Activated naive CD4-positive, alpha-beta T cell treated with anti-CD3 and anti-CD28 coated beads, Interleukin-2, amount 50 U/mL, for 72 hours (primary cell): ENCODE measurements around the gene PRKCH. TPM values are rescaled to one million over a fixed set of nuclear protein-coding genes. Genes with fewer than 3 reads are reported as not detected.
A peak's percentile ranks its signal among the peaks of the same experiment; 100 is the strongest.
"Not testable (repeated sequence)": the region's sequence is repeated elsewhere in the genome, so short reads cannot be mapped to it uniquely, and the experiment has no call there.

Source experiments
- ATAC-seq, 2 donors: fragments of 150-1000 bp; cut with Tn5 transposase; 2 replicates each; pipeline ENCODE4 v1.10.0; 2021; ENCODE audit warnings: mild to moderate bottlenecking in 2 of 2, moderate library complexity in 2 of 2
- DNase-seq, 2 donors: peaks; one replicate each; pipeline ENCODE4 v3.0.0; 2021 to 2022; ENCODE audit warnings: low spot score in 2 of 2
- H3K27ac Mint-ChIP-seq, 2 donors: one replicate each; pipeline ENCODE4 v1.8.0; 2022; ENCODE audit warnings: mild to moderate bottlenecking in 2 of 2, mixed read lengths in 2 of 2
- H3K36me3 Mint-ChIP-seq, 2 donors: one replicate each; pipeline ENCODE4 v1.8.0; 2022; ENCODE audit warnings: mixed read lengths in 2 of 2
- H3K9me3 Mint-ChIP-seq, 2 donors: one replicate each; pipeline ENCODE4 v1.8.0; 2022; ENCODE audit warnings: mixed read lengths in 2 of 2
- total RNA-seq, 2 donors: library from RNA; stranded (reverse); gene quantifications; one replicate each; pipeline ENCODE4 v1.2.3, GENCODE V29; 2022

Gene PRKCH
- total RNA-seq, 2 donors from 2014 or later, result 131 to 216 TPM

- ATAC-seq, result no peak
- Mint-ChIP-seq H3K36me3 (peaks cover 61 to 71% of the 10 kb centered on the region in 2 donors), H3K9me3 (peaks cover 0 to 3% of the 10 kb centered on the region in 2 donors), H3K27ac (peak overlapping the region; percentile 78 to 97)
- DNase-seq, result no peak
Observed at GRCh38 chr14:61455351-61455750, 134.0 kb downstream of the PRKCH start.

- H3K27ac Mint-ChIP-seq, result peak overlapping the region in 1 of 2 donors; percentile 61
- peaks cover 59% of the 10 kb centered on the region in 2 donors for H3K36me3 Mint-ChIP-seq
- peaks cover 0 to 3% of the 10 kb centered on the region in 2 donors for H3K9me3 Mint-ChIP-seq
- DNase-seq, result peak in 1 of 2 donors; percentile 86
- peak; percentile 15 to 40 for ATAC-seq
Observed at GRCh38 chr14:61456720-61457119, 135.3 kb downstream of the PRKCH start.

- ATAC-seq (no peak), DNase-seq (no peak)
- Mint-ChIP-seq H3K27ac (peak overlapping the region; percentile 87 to 95), H3K36me3 (peaks cover 59 to 62% of the 10 kb centered on the region in 2 donors), H3K9me3 (peaks cover 0 to 3% of the 10 kb centered on the region in 2 donors)
Observed at GRCh38 chr14:61458766-61459165, 137.4 kb downstream of the PRKCH start.

GRCh38 chr14:61459229-61459628 is 137.8 kb downstream of the PRKCH start:
- H3K36me3 Mint-ChIP-seq, result peaks cover 62 to 67% of the 10 kb centered on the region in 2 donors
- ATAC-seq, result no peak
- peak overlapping the region; percentile 86 to 87 for H3K27ac Mint-ChIP-seq
- H3K9me3 Mint-ChIP-seq, result peaks cover 0 to 3% of the 10 kb centered on the region in 2 donors
- DNase-seq, result no peak

GRCh38 chr14:61460063-61460462 is 138.7 kb downstream of the PRKCH start:
- peaks cover 62 to 75% of the 10 kb centered on the region in 2 donors for H3K36me3 Mint-ChIP-seq
- H3K27ac Mint-ChIP-seq, result peak overlapping the region; percentile 23 to 90
- H3K9me3 Mint-ChIP-seq, result peaks cover 0 to 6% of the 10 kb centered on the region in 2 donors
- no peak for DNase-seq
- no peak for ATAC-seq

GRCh38 chr14:61460718-61461611 is 139.6 kb downstream of the PRKCH start:
- DNase-seq (peak; percentile 54 to 78), ATAC-seq (peak; percentile 90)
- peaks cover 0 to 6% of the 10 kb centered on the region in 2 donors for H3K9me3 Mint-ChIP-seq
- H3K27ac Mint-ChIP-seq, result peak overlapping the region; percentile 90 to 98
- H3K36me3 Mint-ChIP-seq, result peaks cover 60 to 75% of the 10 kb centered on the region in 2 donors

GRCh38 chr14:61461808-61462275 is 140.5 kb downstream of the PRKCH start:
- H3K27ac Mint-ChIP-seq, result peak overlapping the region; percentile 90 to 98
- ATAC-seq (peak; percentile 55 to 79), DNase-seq (peak; percentile 61 to 69)
- peaks cover 56 to 72% of the 10 kb centered on the region in 2 donors for H3K36me3 Mint-ChIP-seq
- peaks cover 0 to 6% of the 10 kb centered on the region in 2 donors for H3K9me3 Mint-ChIP-seq

GRCh38 chr14:61462566-61463193 is 141.3 kb downstream of the PRKCH start:
- DNase-seq (no peak), ATAC-seq (no peak)
- Mint-ChIP-seq H3K9me3 (peaks cover 0 to 6% of the 10 kb centered on the region in 2 donors), H3K36me3 (peaks cover 47 to 69% of the 10 kb centered on the region in 2 donors), H3K27ac (peak overlapping the region; percentile 90 to 98)

GRCh38 chr14:61463664-61464285 is 142.4 kb downstream of the PRKCH start:
- Mint-ChIP-seq H3K36me3 (peaks cover 36 to 67% of the 10 kb centered on the region in 2 donors), H3K9me3 (peaks cover 0 to 6% of the 10 kb centered on the region in 2 donors), H3K27ac (peak overlapping the region; percentile 42 to 89)
- DNase-seq (no peak), ATAC-seq (no peak)

- not testable (repeated sequence) for DNase-seq, H3K9me3 Mint-ChIP-seq, ATAC-seq
- H3K36me3 Mint-ChIP-seq, result peaks cover 29 to 61% of the 10 kb centered on the region in 2 donors
- H3K27ac Mint-ChIP-seq, result peak overlapping the region; percentile 15
Observed at GRCh38 chr14:61464539-61465320, 143.4 kb downstream of the PRKCH start.

GRCh38 chr14:61466249-61466904 is 145.0 kb downstream of the PRKCH start:
- peaks cover 0 to 3% of the 10 kb centered on the region in 2 donors for H3K9me3 Mint-ChIP-seq
- peak overlapping the region in 1 of 2 donors; percentile 73 for H3K27ac Mint-ChIP-seq
- peaks cover 23 to 60% of the 10 kb centered on the region in 2 donors for H3K36me3 Mint-ChIP-seq
- ATAC-seq (no peak), DNase-seq (no peak)

- no peak for DNase-seq
- no peak for ATAC-seq
- H3K27ac Mint-ChIP-seq, result peak overlapping the region; percentile 46 to 73
- peaks cover 21 to 57% of the 10 kb centered on the region in 2 donors for H3K36me3 Mint-ChIP-seq
- H3K9me3 Mint-ChIP-seq, result peaks cover 0 to 3% of the 10 kb centered on the region in 2 donors
Observed at GRCh38 chr14:61466905-61467280, 145.5 kb downstream of the PRKCH start.

- Mint-ChIP-seq H3K36me3 (peaks cover 17 to 53% of the 10 kb centered on the region in 2 donors), H3K27ac (peak overlapping the region; percentile 17 to 46), H3K9me3 (peaks cover 0 to 3% of the 10 kb centered on the region in 2 donors)
- DNase-seq, result no peak
- ATAC-seq, result no peak
Observed at GRCh38 chr14:61467296-61467695, 145.9 kb downstream of the PRKCH start.

- Mint-ChIP-seq H3K27ac (no peak overlapping the region), H3K9me3 (peaks cover 1 to 3% of the 10 kb centered on the region in 2 donors), H3K36me3 (peaks cover 19 to 56% of the 10 kb centered on the region in 2 donors)
- ATAC-seq, result no peak
- no peak for DNase-seq
Observed at GRCh38 chr14:61468063-61468825, 146.9 kb downstream of the PRKCH start.

- H3K36me3 Mint-ChIP-seq, result peaks cover 11 to 51% of the 10 kb centered on the region in 2 donors
- peaks cover 0 to 3% of the 10 kb centered on the region in 2 donors for H3K9me3 Mint-ChIP-seq
- peak overlapping the region; percentile 93 to 98 for H3K27ac Mint-ChIP-seq
- no peak for DNase-seq
- no peak for ATAC-seq
Observed at GRCh38 chr14:61469781-61470180, 148.4 kb downstream of the PRKCH start.
